GM21825 (cell line): ENCODE data around the gene ROCK2.
A peak's percentile ranks its signal among the peaks of the same experiment; 100 is the strongest.
"Not testable (repeated sequence)": the region's sequence is repeated elsewhere in the genome, so short reads cannot be mapped to it uniquely, and the experiment has no call there.

Experiments
- ATAC-seq: cut with Tn5 transposase; IDR thresholded peaks from one replicate; pipeline ENCODE4 v1.9.1; 2021; ENCODE audit warnings: mild to moderate bottlenecking, moderate library complexity; ENCODE audit not compliant: unreplicated experiment

Gene ROCK2

GRCh38 chr2:11196246-11196645 lies 148.2 kb downstream of the ROCK2 start:
- no peak for ATAC-seq

- ATAC-seq: no peak
Observed at GRCh38 chr2:11187731-11188130, 156.7 kb downstream of the ROCK2 start.

- ATAC-seq: no peak
Observed at GRCh38 chr2:11187083-11187619, 157.3 kb downstream of the ROCK2 start.

- no peak for ATAC-seq
Observed at GRCh38 chr2:11186145-11186544, 158.3 kb downstream of the ROCK2 start.

- ATAC-seq: no peak
Observed at GRCh38 chr2:11182951-11183350, 161.5 kb downstream of the ROCK2 start.

- ATAC-seq: no peak
Observed at GRCh38 chr2:11180653-11181052, 163.8 kb downstream of the ROCK2 start.

- ATAC-seq: no peak
Observed at GRCh38 chr2:11179899-11180298, 164.5 kb downstream of the ROCK2 start.

GRCh38 chr2:11179196-11179595 lies 165.2 kb downstream of the ROCK2 start:
- no peak for ATAC-seq

- no peak for ATAC-seq
Observed at GRCh38 chr2:11177871-11178690, 166.4 kb downstream of the ROCK2 start.

- ATAC-seq: no peak
Observed at GRCh38 chr2:11175293-11175795, 169.1 kb downstream of the ROCK2 start.

GRCh38 chr2:11174222-11174621 lies 170.2 kb downstream of the ROCK2 start:
- no peak for ATAC-seq

GRCh38 chr2:11169333-11169732 lies 175.1 kb downstream of the ROCK2 start:
- no peak for ATAC-seq

GRCh38 chr2:11168488-11168887 lies 175.9 kb downstream of the ROCK2 start:
- no peak for ATAC-seq

- no peak for ATAC-seq
Observed at GRCh38 chr2:11166476-11166875, 178.0 kb downstream of the ROCK2 start.

GRCh38 chr2:11165046-11165445 lies 179.4 kb downstream of the ROCK2 start:
- not testable (repeated sequence) for ATAC-seq

GRCh38 chr2:11163439-11164317 lies 180.8 kb downstream of the ROCK2 start:
- ATAC-seq: no peak

- ATAC-seq: no peak
Observed at GRCh38 chr2:11161747-11162146, 182.7 kb downstream of the ROCK2 start.

GRCh38 chr2:11160731-11161455 lies 183.5 kb downstream of the ROCK2 start:
- ATAC-seq: peak; percentile 72

GRCh38 chr2:11160256-11160655 lies 184.2 kb downstream of the ROCK2 start:
- ATAC-seq: no peak

- ATAC-seq: no peak
Observed at GRCh38 chr2:11159574-11160170, 184.8 kb downstream of the ROCK2 start.
